HG02610 (cell line): ENCODE data around the gene XIRP1.

Experiments
- ATAC-seq: cut with Tn5 transposase; IDR thresholded peaks from one replicate; pipeline ENCODE4 v1.9.1; 2021; ENCODE audit warnings: mild to moderate bottlenecking, moderate library complexity; ENCODE audit not compliant: unreplicated experiment

XIRP1 gene

DNA sequence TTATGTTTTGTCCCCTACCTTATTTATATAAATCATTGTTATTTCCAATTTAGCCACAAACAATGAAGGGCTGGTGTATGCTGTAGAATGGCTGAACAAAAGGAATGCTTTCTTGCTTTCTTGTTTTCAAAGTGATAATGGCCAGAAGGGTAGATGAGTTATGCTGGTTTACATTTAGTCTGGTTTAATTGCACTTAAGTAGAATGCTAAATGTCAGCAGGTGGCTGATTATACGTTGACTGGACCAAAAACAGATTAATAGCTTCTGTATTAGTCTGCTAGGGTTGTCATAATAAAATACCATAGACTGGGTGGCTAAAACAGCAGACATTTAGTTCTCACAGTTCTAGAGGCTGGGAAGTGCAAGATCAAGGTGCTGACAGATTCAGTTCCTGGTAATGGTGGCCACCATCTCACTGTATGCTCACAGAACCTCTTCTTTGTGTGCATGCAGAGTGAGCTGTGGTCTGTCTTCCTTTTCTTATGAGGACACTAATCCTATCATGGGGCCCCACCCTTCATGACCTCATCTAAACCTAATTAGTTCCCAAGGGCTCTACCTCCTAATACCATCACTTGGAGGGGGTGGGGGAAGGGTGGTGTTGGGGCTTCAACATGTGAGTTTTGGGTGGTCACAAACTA, 17.1 kb upstream of the XIRP1 start:
- no peak for ATAC-seq

DNA sequence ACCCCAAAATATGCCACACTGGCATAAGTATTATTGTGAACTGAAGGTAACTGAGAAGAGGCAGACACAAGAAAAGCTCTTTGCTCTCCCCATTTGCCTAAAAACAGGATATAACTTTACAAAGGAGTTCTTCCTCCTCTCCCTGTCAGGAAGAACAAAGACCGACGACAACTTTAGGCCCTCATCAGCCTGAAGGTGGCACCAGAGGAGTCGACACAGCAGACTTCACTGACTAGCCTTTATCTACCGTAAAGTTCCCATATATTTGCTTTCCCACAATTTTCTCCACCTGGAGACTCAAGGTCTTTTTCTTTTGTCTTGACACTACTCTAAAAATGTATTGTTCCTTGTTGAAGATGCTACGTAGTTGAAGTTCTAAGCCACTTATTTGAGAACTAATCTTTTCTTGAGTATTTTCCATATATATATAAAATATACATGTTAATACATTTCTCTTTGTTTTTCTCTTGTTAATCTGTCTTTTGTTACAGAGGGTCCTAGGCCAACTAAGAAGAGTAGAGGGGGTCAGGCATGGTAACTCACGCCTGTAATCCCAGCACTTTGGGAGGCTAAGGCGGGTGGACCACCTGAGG, 16.2 kb upstream of the XIRP1 start:
- ATAC-seq: peak; percentile 54

DNA sequence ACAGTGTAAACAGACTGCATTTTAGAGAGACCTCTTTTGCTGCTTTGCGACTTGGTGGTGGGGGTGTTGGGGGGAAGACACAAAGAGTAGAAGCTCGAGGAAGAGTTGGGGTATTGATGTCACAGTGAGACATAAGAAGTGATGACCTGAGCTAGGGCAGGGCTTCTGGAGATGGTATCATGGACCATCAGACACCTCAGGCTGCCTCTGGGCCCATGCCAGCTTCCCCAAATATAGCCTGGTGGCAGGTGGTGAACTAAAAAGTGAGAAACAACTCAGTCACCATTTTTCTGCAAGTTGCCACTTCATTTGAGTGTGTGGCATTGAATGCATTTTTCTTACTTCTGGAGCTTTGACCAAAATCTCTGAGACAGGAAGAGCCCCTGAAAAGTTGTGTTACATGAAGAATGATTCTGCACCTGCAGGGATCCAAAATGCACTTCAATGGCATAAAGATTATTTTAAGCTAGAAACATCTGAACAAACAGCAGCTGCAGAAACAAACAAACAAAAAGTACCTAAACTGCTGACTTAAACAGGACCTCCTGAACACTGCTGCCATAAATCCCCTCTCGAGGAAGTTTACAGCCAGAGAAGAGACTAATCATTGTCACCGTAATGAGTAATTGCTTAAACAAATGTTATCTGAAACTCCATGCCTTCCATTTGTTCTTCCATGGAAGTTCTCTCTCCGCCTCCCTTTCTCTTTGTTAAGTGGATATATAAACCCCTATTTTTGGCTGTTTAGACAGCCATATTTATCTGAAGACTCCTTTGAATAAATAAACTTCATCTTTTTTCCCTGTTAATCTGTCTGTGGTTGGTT, 15.2 kb upstream of the XIRP1 start:
- no peak for ATAC-seq

DNA sequence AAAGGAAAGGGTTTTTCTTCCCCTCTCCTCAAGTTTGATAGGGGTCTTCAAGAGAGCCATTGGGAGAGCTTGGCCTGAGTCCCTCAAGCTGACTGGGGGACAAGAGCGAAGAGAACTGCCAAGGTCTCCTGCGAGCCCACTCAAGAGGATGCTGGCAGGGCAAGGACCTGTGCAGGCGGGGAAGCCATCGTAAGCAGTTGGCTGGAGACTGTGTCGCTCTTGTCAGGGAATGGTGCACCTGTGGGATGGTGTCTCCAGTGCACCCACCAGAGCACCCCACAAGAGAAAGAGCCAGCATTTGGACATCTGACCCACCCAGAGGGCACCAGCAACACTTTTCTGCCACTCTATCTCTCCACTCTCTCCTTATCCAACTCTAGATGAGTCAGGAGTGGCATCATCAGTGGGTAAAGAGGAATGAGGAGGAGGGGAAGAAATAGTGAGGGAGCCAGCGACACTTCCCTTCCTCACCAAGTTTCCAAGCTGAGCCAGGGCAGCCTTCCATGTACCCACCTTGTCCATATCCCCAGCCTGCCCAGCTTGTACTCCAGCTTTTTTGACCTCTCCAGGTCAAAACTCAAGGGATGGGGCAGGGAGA, 13.6 kb upstream of the XIRP1 start:
- no peak for ATAC-seq

DNA sequence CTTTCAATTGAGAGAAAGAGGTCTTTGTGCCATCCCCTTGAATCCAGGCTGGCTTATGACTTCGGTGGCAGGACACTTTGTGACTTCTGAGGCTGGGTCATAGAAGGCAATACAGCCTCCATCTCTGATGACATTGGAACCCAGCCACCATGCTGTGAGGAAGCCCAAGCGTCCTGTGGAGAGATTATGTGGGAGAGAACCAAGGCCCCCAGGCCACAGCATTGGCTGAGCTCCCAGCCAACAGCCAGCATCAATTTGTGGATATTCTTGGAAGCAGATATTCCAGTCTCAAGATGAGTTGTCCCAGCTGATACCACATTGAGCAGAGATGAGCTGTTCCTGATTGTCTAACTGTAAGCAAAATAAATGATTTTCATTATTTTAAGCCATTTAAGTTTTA, 12.7 kb upstream of the XIRP1 start:
- ATAC-seq: no peak

DNA sequence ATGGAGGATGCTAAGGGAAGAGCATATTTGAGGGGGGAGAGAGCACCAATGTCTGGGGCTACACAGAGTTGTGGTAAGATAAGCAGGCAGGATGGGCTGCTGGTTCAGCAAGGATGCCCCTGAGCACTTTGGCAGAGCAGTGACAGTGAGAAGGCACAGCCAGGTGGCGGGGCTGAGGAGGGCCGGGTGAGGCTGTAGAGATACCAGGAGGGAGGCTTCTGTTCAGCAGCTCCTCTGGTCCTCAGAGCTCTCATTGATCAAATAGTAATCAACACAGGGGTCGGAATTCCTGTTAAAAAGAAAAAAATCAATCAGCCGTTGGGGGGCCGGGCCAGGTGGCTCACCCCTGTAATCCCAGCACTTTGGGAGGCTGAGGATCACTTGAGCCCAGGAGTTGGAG, 11.5 kb upstream of the XIRP1 start:
- ATAC-seq: no peak

DNA sequence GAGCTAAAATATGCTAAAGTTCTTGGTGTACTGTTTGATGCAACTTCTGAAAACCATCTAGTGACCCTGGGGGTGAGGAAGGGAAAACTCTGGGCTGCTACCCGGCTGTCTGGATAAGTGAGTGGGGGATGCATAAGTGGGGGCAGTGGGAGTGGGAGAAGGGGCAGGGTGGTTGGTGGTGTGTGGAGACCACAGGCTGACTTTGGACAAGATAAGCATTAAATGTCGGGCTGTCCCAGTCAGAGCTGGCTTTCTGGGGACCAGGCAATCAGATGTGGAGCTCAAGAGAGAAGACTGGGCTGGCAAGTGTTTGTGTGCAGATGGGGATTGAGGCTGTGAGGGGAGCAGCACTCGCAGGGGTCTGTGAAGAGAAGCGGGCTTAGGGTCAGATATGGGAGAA, 11.0 kb upstream of the XIRP1 start:
- ATAC-seq: no peak

DNA sequence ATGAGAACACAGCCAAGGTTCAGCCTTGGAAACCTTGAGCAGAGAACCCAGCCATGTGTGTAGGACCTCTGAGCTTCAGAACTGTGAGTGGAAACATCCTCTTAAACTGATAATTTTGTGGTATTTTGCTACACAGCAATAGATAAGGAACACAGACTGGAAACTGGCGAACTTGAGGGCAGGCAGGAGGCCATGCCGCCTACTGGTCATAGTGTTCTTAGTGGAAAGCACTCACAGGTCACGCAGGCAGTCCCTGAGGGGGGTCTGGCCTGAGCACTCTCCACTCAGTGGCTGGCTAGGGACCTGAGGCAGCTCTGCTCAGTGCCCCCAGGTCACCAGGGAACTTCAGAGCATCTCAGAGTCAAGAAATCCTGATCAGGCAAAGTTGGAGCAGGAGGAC, 9.7 kb upstream of the XIRP1 start:
- ATAC-seq: no peak

DNA sequence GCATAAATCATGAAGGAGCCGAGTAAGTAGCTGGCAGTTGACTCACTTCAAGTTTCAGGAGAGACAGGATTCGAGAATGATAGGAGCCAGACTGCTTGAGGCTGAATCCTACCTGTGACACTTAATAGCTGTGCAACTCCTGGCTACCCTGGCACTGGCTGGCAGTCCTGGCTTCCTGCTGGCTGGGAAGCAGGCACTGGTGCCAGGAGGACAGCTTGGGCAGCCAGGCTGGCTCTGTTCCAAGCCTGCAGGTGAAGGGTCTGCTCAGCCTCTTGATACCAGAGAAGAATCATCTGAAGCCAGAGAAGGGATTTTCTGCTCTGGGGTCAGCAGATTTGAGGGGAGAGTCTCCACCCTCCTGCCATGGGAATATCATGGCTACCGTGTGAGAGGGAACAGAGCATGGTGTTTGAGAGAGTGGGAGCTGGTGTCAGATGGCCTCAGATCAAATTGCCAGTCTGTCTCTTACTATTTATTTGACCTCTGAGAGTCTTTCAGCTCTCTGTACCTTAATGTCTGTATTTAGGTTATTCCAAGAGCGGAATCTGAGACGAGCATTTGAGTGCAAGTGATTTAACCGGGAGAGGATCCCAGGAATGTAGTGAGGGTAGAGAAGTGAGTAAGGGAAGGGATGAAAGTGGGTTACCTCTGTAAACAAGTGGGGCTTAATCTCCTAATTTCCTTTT, 4.4 kb upstream of the XIRP1 start:
- ATAC-seq: no peak

DNA sequence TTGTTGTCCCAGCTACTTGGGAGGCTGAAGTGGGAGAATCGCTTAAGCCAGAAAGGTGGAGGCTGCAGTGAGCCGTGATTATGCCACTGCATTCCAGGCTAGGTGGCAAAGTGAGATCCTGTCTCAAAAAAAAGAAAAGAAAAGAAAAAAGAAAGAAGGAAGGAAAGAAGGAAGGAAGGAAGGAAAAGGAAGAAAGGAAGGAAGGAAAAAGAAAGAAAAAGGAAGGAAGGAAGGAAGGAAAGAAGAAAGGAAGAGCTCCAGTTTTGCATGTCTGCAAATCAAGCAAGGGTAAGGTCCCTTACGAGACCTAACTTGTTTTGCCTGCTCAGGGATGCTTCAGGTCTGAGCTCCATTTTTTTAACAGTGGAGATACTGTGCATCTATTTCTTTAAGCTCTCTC, 3.6 kb upstream of the XIRP1 start:
- ATAC-seq: no peak

DNA sequence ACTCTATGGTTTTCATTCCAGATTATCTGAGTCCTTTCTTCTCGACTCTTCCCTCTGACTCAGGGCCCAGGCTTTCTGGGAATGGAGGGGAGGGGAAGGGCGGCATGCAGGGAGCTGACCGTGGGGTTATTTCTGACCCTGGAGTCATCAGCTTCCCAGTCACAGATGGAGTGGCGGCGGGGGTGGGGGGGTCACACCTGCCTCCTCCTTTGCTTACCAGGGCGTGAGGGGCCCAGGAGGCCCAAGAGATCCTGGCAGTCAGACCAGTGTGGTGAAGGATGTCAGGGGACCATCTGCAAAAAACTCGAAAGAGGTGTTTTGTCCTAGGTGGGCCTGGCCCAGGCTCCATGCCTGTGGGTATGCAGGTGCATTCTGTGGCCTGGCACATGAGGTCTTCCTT, 996 bp upstream of the XIRP1 start:
- no peak for ATAC-seq

DNA sequence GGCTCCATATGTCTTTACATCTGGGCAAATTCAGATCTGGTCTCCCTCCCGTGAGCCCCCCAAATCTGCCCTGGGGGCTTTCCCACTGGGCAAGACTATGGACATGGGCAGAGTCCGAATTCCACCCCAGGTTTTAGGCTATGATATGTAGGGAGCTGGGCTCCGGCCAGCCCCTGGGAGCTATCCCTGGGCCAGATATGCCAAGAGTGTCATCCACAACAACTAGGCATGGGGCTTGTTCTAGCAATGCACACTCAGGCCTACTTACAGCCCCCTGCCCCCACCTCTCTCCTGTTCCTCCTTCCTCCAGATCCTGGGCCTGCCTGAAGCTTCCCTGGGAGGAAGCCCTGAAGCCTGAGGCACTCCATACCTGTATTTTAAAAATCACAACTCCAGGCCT, 622 bp downstream of the XIRP1 start:
- ATAC-seq: no peak

DNA sequence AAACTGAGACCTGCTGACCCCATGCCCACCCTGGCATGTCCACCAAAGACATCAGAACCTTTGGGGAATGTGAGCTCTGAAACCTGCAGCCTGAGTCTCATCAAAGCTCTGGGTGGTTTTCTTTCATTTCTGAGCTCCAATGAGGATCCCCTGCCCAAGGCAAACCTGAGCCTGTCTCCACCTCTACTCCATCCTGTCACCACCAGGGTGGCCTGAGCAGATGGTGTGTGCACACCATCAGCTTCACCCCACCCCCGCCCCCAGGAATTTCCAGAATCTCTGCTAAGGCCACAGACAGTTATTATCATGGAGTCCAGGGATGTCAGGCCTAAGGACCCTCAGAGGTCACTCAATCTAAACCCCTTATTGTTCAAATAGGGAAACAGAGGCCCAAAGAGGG, 1.3 kb downstream of the XIRP1 start:
- no peak for ATAC-seq

DNA sequence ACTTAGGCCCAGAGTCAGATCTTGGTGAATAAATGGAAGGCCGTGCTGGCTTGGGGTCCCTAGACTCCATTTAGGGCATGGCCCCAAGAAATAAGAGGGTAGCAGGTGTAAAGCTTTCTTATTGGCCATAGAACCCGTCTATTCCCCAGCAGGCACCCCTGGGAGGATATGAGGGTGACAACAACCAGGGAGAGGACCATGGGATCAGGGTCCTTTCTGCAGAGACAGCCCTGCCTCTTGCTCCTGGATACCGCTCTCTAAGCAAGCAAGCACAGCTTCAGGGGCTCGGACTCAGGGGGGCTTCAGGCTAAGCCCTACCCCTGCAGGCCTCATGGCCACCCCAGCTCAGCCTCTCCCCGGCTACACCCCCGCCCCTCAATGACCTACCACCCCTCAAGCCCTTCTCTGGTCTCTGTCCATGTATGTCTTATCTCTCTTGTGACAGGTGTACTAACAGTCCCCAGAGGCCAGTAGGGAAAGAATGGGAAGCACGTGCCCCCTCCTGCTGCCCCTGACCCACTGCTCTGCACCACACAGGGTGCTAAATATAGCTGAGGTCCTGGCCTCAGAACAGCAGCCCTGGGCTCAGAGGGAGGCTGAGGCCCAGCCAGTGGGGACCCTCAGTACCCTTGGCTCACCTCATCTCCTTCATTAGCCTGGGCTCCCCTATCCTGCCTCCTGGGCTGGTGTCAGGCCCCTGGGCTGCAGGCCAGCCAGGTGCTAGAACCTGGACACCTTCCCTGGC, 1.9 kb downstream of the XIRP1 start:
- no peak for ATAC-seq

DNA sequence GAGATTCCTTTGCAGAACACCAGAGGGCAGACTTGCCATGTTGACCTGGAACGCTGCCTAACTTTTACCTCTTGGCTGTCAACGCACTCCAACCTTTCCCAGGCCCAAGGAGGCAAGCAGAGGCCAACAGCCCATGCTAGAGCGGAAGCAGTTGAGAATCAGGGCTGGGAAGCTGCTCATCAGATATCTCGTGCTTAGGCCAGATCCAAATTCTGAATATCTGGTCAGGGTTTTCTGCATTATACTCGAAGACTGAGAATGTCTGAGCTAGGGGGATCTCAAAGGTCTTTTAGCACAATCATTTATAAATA, 2.5 kb downstream of the XIRP1 start:
- peak; percentile 45 for ATAC-seq

DNA sequence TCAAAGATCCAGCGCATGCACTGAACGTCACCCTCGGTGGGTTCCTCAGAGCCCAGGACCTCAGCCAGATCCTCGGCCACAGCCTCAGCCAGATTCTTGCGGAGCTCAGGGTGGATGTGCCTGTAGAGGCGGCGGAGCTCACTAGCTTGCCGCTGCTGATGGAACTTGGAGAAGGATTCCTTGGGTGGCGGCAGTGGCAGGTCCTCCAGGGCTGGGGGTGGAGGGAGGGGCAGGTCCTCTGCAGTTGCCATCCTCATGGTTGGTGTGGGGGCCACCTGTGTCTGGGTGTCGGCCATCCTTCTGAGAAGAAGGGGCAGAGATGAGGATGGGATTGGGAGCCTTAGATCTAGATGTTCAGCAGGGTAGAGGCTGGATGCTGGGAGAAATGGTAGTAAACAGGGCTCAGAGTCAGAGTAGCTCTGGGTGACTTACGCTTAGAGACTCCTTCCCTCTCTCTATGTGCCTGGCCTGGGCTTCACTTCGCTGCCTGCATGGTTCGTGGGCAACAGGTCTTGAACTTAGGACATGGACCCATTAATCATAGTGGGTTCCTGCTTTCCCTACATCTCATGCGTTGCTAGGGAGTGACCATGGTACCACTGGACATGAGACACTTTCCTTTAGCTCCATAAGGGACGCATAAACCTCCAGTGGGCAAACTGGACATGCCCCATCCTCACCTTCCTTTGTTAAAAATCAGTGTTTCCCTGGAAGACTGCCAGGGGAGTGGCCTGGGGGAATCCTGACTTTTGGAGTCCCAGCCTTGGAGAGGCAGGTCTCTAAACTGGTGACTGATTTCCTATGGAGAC, 3.0 kb downstream of the XIRP1 start:
- ATAC-seq: no peak

DNA sequence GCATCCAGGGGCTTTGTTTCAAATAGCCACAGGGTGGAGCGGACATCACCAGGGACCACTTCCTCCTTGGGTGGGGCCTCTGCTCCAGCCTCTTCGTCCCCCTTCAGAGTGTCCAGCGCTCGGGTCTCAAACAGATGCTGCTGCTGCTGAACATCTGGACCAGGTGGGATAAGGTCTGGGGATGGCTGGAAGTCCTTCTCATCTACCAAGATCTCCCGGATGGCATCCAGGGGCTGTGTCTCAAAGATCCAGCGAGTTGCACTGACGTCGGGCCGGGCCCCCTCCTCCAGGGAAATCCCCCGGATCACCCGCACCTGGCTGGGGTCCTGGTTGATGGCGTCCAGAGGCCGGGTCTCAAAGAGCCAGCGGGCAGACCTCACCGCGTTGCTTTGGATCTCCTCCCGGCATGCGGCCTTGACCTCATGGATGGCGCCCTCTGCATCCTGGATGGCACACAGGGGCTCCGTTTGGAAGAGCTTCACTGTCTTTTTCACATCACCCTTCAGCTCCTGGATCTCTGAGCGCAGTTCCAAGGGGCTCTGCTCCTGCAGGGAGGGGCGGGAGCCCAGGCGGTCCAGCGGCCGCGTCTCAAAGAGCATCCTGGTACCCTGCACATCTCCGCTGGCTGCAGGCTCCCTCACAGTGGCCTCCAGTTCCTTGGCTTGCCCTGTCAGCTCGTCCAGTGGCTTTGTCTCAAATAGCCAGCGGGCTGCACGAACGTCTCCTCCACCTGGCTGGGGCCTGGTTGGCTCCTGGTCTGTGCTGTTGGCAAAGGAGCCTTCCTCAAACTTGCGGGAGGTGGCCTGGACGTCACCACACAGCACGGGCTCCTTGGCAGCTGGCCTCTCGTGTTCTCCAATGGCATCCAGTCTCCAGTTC, 3.9 kb downstream of the XIRP1 start:
- no peak for ATAC-seq

DNA sequence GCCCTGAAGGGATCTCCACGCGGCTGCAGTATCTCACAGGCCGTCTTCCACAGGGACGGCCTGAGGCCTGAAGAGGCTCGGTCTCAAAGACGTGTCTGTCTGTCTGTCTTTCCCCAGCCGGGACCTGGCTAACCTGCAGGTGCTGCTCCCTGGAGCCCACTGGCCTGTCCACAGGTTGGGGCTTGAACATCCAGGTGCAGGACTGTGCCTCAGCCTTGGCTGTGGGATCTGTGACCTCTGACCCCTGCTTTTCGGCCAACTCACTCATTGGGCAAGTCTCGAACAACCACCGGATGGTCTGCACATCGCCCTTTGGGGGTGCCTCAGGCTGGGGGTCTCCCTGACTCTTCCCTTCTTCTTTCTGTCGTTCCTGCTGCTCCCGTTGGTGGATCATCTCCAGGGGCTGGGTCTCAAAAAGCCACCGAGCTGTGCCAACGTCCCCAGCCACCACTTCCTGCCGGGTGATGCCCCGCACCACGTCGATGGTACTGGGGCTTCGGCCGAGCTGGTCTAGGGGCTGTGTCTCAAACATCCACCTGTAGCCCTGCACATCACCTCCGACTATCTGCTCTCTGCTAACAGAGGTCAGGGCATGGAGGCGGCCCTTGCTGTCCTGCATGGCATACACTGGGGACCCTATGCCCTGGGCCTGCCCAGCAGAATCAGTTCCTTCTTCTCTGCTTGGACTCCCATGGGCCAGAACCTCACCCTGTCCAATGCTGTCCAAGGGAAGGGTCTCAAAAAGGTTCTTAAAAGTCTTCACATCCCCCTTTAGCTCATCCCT, 4.8 kb downstream of the XIRP1 start:
- no peak for ATAC-seq
